ENCODE measurements around the gene SLC6A18. TPM values are rescaled to one million over a fixed set of nuclear protein-coding genes. Genes with fewer than 3 reads are reported as not detected.

The SLC6A18 gene
- total RNA-seq, 2 experiments from 2014 or later, result not detected

GRCh38 chr5:1185038-1185627, 40.0 kb upstream of the SLC6A18 start:
- intact Hi-C loops (cut with micrococcal nuclease), result no loop called here
- peaks cover 9% of the 10 kb centered on the region for H3K27me3 Mint-ChIP-seq
- no peak overlapping the region for H3K4me3 Mint-ChIP-seq
- H3K36me3 Mint-ChIP-seq (ENCODE audit: low read depth), result no peaks in the 10 kb centered on the region
- no peaks in the 10 kb centered on the region for H3K9me3 Mint-ChIP-seq
- ChIA-PET POLR2A (no interaction called here), CTCF (interaction anchor here (0.7 kb wide), 1 partner anchor 195 kb away, joined by 3 read pairs; no protein-coding TSS in a partner anchor)
- no peaks in the 10 kb centered on the region for H3K4me1 Mint-ChIP-seq (ENCODE audit: low read depth)
- DNase-seq (no peak), ATAC-seq (no peak)
- no peak overlapping the region for H3K27ac Mint-ChIP-seq
- no peak for TF ChIP-seq CTCF (IDR thresholded peaks at IDR 0.05)

GRCh38 chr5:1185629-1186350, 39.4 kb upstream of the SLC6A18 start:
- H3K36me3 Mint-ChIP-seq (ENCODE audit: low read depth), result no peaks in the 10 kb centered on the region
- no peaks in the 10 kb centered on the region for H3K9me3 Mint-ChIP-seq
- H3K4me3 Mint-ChIP-seq, result no peak overlapping the region
- no peak for DNase-seq
- ChIA-PET POLR2A (no interaction called here), CTCF (interaction anchor here (0.7 kb wide), 1 partner anchor 194 kb away, joined by 3 read pairs; no protein-coding TSS in a partner anchor)
- H3K4me1 Mint-ChIP-seq (ENCODE audit: low read depth), result no peaks in the 10 kb centered on the region
- intact Hi-C loops (cut with micrococcal nuclease), result no loop called here
- ATAC-seq, result no peak
- TF ChIP-seq CTCF (IDR thresholded peaks at IDR 0.05), result no peak
- peaks cover 16% of the 10 kb centered on the region for H3K27me3 Mint-ChIP-seq
- H3K27ac Mint-ChIP-seq, result no peak overlapping the region

GRCh38 chr5:1186351-1187233, 38.6 kb upstream of the SLC6A18 start:
- TF ChIP-seq CTCF (IDR thresholded peaks at IDR 0.05), result no peak
- CTCF ChIA-PET, result no interaction called here
- Mint-ChIP-seq H3K27ac (no peak overlapping the region), H3K9me3 (no peaks in the 10 kb centered on the region), H3K4me1 (ENCODE audit: low read depth) (no peaks in the 10 kb centered on the region), H3K27me3 (peaks cover 19% of the 10 kb centered on the region), H3K4me3 (no peak overlapping the region), H3K36me3 (ENCODE audit: low read depth) (no peaks in the 10 kb centered on the region)
- ATAC-seq (no peak), DNase-seq (no peak)
- POLR2A ChIA-PET, result no interaction called here
- intact Hi-C loops (cut with micrococcal nuclease), result no loop called here

- CTCF ChIA-PET, result interaction anchor here (1.0 kb wide), 1 partner anchor 13 kb away, joined by 4 read pairs; no protein-coding TSS in a partner anchor
These were observed 37.8 kb upstream of the SLC6A18 start for GRCh38 chr5:1187234-1187949.

More at GRCh38 chr5:1187234-1187949, 37.8 kb upstream of the SLC6A18 start:
- no peak overlapping the region for H3K27ac Mint-ChIP-seq
- H3K4me1 Mint-ChIP-seq (ENCODE audit: low read depth), result no peaks in the 10 kb centered on the region
- no peak for TF ChIP-seq CTCF (IDR thresholded peaks at IDR 0.05)
- H3K27me3 Mint-ChIP-seq, result peaks cover 19% of the 10 kb centered on the region
- no peaks in the 10 kb centered on the region for H3K36me3 Mint-ChIP-seq (ENCODE audit: low read depth)
- POLR2A ChIA-PET, result no interaction called here
- no peak overlapping the region for H3K4me3 Mint-ChIP-seq
- no peak for ATAC-seq
- no peak for DNase-seq
- no peaks in the 10 kb centered on the region for H3K9me3 Mint-ChIP-seq
- intact Hi-C loops (cut with micrococcal nuclease), result no loop called here

Data from activated CD8-positive, alpha-beta T cell treated with anti-CD3 and anti-CD28 coated beads for 36 hours (primary cell).